CD4-positive, alpha-beta T cell treated with Interleukin-21 for 1 hour (primary cell): ENCODE data around the gene PRKCE.

Experiments used
- DNase-seq: peaks from one replicate; pipeline ENCODE4 v3.0.0-alpha.2; 2020

PRKCE gene

DNA sequence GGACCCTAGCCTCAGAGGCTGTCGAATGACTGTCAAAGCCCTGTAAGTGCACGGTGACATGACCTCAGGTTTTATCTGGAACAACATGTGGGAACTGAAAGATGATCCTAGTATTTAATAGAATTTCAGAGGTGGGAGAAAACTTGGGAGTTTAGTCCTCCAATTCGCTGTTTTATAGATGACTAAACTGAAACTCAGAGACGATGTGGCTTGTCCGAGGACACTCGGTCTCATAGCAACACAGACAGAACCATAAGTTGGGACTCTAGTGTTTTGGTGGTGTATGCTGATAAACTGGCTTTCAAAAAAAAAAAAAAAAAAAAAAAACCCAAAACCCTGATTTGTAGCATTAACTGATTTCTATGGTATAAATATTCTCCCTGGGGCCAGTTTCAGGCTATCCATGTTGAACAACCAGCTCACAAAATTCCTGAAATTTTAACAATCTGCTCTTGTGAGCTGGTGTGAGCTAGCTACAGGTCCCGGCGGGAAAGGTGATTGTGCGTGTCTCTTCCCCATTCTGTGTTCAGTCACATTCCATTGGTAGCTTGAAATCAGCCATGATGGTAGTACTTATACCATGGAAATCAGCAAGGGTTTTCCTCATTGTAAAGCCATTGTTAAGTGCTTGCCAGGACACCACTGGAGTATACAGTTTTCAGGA lies 450.2 kb downstream of the PRKCE start:
- no peak for DNase-seq

DNA sequence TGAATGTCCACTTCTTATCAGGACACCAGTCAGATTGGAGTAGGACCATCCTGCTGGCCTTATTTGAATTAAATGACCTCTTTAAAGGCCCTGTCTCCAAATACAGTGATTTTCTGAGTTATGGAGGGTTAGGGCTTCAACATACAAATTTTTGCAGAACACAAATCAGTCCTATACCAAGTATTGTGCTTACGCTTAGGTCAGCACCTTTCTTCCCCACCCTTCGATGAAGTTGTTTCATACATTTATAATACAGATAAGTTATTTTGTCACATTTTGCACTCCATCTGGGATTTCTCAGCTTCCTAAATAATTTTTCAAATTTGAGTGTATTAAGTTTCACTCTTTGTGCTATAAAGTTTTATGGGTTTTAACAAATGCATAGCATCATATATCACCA lies 455.2 kb downstream of the PRKCE start:
- no peak for DNase-seq

DNA sequence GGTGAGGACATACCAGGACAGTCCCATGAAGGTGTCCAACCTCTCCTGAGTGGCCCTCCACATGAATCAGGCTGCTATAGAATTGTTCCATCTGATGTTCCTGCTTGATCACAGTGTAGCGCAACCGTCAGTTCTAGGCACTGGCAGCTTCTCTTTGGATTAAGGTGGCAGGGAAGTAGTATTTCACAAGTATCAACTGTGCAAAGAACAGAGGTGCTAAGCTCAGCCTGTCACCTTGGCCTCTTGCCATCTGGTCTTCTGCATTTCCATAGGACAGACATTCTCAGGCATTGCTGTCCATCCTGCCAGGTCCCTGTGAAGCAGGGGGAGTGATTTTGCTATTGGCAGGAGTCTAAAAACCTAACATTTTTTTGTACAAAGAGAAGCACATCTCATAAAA lies 463.5 kb downstream of the PRKCE start:
- DNase-seq: no peak

DNA sequence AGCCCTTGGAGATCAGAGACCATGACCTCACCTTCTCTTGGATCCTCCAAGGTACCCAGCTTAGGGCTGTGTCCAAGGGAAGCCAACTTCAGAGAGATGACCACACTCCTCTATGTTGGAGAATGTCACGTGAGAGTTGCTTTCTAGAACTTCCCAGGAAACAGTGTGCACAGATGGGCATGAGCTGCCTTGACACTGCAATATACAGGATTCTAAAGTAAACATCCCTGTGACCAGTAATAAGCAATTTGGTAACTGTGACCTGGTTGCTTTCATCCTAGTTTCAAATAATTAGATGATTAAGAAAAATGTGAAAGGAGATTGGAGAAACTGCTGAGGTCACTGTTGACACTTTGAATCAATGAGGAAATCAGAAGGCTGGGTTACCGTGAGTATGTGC lies 464.7 kb downstream of the PRKCE start:
- DNase-seq: no peak

DNA sequence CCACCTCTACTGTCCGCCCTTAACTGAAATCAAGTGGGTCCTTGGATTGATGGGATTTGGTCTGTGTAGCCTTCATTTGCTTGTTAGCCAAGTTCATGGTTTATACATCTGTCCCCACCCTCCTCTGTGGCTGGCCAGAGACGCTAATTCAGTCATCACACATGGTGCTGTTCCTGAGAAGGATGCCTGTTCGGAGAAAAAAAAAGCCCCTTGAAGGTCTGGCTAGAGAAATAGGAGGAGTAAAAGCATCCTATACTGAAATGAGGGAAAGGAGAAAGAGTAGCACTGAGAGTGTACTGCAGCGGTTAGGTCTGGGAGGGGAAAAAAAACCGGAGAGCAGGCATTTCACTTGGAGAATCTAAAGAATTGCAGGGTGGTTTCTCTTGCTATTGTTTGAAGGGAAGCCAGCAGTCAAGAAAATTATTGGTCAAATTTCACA lies 465.1 kb downstream of the PRKCE start:
- no peak for DNase-seq

DNA sequence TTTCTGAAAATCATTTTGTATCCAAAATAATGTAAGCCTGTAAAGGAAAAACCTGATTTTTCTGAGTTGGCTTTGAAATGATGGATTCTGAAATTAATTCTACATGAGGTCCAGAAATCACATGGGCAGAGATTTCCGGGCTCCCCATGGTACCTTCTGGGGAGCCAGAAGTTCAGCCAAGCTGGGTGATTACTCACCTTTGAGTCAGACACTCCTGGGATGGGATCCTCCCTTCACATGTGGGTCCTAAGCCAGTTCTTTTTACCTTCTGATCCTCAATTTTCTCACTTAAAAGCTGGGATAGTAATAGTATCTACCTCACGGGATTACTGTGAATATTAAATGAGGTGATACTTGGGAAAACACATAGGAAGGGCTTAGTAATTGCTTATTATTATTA lies 465.9 kb downstream of the PRKCE start:
- no peak for DNase-seq

DNA sequence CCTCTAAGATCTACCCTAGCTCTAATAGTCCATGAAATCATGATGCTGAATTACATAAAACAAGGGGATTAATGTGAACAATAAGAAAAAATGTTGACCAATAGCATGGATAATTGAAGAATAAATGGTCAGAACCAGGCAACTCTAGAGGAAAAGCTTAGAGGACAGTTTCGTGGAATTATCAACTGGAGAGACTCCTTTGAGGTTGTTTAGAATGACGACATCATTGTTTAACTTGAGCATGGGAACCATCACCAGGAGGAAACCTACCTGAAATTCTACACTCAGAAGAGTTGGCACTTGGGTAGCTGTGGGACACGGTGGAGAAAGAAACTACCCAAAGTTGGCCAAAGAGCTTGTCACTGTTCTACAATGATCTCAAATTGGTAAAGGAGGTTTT lies 466.5 kb downstream of the PRKCE start:
- no peak for DNase-seq

DNA sequence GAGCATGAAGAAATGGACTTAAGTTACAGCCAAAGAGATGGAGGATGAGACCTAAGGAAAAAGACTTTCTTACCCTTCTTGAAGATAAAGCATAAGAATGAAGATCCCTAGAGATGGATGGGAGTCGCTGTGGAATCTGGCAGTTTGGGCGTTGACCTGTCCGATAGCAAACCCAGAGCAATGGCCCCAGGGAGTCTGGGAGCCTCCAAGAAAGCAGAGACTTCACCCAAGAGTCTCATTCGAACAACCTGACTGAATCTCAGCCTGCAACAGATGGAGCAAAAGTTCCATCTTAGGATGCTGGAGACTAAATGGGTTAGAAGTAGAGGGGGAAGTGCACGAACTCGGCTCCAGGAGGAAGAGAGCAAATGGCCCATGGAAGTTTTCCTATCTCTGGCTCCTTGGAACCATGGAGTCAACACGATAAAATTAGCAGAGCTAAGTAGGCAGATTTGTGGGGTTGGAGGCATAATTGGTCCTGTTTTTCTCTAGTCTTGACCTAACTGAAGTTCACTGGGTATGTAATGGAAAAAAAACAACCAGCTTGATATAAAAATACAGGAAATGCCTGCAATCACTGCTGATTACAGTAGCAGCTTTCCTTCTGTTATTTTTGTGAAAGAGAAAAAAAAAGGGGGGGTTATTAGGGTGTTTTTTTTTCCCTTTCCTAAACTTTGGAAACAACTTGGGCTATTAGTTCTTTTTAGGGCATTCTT lies 467.3 kb downstream of the PRKCE start:
- no peak for DNase-seq

DNA sequence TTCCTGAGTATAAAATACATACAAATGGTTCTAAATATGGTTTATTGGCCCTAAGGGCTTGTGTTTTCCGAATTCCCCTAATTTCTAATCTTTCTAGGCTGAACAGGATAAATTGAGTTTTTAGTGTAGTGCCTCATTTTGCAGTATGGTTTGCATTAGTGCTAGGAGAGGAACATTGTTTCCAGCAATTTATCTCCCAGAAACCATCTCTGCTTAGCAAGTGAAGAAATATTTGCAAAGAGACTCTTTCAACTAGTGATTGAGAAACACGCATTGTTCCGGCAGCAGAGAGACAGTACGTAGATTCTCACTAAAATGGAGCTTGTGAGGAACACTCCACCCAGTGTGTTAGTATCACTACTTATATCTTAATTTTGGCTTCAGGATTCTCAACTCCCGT lies 468.0 kb downstream of the PRKCE start:
- no peak for DNase-seq

DNA sequence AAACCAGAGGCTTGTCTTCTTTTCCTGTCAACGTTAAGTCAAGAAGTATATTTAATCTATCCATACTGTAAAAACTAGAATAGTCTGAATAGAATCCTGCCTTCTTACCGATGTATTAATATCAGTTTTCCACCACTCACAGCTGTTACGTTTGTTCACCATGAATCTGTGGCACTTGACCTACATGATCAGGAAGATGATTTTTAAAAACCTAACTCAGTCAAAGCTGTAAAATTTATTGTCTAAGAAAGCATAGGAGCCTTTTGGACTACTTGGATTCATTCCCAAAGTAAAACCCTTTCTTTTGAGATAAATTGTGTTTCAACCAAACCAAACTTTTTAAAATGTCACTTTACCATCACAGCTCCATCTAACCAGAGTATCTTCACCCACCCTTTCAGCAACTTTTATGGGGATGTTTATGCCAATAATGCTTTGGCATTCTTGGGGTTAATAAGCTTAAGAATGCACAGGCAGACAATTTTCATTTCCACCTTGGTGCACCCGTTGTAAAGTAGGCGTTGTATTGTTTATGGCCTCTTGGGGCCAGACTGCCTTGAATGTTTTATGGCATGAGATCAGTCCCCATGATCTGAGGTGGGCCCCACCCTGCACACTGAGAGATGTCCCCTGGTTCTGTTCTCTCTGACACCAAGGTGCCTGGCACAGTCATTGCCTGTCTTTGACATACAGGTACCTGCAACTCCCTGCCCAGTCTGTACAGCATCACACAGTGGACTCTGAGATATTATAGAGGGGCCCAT lies 469.5 kb downstream of the PRKCE start:
- DNase-seq: no peak

DNA sequence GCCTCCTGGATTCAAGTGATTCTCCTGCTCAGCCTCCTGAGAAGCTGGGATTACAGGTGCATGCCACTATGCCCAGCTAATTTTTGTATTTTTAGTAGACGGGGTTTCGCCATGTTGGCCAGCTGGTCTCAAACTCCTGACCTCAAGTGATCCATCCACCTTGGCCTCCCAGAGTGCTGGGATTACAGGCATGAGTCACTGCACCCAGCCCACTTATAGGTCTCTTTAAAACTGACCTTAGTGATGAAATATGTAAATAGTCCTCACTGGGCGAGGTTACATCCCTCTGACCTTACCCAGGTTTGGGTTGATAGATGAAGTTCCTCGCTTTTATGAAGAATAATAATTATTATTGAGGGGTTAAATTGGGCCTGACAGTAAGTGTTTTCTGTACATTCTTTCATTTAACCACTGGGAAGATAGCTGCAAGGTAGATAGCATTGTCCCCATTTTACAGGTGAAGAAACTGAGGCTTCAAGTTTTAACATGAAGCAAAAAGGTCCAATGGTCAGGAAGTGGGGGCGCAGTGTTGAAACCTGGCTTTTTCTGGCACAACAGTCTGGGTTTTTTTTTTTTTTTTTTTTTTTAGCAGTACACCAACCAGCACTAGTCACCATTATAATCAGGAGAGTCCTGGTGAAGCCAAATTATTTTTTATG lies 471.0 kb downstream of the PRKCE start:
- no peak for DNase-seq

DNA sequence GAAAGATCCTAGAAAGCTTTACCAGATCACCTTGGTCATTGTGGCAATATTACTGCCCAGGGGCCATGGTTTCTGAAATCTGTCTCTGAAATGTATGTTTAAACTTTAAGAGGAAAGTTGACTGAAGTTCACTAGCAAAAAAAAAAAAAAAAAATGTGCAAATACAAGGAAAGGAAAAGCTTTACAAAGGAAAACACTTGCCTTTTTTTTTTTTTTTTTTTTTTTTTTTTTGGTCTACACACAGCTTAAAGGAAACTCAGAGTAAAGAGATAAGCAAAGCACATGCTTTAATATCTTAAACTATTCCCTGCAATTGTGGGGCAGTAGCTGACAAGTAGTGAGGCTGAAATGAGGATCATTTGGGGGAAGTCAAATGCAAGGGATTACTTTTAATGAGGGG lies 471.5 kb downstream of the PRKCE start:
- DNase-seq: no peak

DNA sequence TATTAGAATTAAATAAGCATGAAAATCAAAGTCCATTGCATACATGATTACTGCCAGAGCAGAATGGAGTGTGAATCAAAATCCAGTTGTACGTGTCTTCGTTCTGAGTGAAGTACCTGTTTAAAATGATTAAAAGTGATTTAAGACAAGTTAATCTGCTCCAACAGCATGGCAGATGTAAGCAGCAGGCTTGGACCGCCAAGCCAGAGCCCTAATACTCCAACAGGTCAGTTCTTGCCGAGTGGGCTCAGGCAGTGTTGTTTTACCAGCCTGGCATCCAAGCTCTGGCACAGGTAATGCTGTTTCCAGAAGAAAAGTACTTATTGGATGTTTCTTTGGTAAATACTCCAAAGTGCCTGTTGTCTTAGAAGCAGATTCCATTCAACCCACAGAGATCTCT lies 474.3 kb downstream of the PRKCE start:
- no peak for DNase-seq

DNA sequence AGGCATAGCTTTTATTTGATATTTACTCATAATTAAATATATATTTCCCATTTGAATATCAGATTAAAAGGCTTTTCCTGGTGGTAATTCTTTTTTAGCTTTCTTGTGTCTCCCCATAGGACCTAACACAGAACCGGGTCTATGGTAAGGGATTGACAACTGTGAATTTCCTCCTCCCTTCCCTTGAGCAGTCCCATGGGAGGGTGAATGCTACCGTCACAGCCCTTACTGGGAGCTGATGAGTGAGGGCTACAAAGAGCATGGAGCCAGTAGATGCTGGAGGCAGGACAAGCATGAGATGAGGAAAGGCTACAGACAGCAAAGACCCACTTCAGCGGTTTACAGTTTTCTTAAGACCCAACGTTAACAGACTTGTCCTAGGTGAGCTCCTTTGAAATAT lies 475.1 kb downstream of the PRKCE start:
- no peak for DNase-seq

DNA sequence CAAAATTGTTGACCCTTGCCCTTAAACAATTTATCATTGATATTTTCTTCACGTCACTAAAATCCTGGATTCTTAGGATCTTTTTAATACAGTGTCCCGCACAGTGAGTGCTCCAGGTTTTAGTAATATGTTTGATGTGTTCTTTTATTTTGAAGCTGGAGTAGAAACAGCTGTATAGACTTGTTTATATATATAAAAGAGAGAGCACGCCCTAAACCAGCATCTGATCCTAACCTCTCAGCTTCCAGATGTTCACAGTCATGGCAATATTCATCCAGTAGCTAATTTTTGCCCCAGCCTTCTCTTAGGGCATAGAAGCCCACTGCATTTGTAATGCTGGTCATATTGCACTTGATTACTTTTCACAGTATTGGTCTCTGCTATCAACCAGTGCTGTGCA lies 475.7 kb downstream of the PRKCE start:
- DNase-seq: no peak

DNA sequence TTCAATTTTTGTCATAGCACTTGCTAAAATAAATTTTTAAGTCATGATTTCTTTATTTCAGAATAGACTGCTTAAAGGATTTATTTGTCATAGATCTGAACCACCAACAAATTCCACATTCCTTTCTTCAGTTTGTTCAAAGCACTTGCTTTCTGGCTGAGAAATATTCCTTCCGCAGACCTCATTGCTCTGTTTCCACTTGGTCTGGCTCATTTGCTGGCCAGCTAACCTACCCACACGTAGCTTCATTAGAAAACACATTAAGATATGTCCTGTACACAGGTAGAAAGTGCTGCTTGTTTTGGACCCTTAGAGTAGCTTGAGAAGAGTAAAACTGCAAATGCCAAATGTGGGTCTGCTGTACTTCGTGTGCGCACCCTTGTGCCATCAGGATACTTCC lies 479.0 kb downstream of the PRKCE start:
- no peak for DNase-seq

DNA sequence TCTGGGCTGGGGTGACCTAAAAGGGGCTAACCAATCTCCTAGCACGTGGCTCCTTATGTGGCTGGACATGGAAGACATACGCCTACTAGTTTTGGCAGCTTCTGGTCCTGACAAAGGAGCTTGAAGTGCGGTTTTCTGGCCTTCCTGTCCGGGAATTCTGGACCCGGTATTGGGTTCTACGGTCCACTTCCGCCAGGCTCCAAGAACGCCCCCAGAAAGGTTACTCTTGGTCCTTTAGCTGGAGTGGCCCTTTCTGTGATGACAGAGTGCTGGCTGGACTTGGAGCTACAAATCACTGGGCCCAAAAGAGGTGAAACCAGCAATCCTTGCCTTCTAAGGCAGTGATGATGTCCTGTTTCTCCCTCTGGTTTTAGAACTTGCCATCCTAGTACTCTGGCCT lies 481.5 kb downstream of the PRKCE start:
- no peak for DNase-seq

DNA sequence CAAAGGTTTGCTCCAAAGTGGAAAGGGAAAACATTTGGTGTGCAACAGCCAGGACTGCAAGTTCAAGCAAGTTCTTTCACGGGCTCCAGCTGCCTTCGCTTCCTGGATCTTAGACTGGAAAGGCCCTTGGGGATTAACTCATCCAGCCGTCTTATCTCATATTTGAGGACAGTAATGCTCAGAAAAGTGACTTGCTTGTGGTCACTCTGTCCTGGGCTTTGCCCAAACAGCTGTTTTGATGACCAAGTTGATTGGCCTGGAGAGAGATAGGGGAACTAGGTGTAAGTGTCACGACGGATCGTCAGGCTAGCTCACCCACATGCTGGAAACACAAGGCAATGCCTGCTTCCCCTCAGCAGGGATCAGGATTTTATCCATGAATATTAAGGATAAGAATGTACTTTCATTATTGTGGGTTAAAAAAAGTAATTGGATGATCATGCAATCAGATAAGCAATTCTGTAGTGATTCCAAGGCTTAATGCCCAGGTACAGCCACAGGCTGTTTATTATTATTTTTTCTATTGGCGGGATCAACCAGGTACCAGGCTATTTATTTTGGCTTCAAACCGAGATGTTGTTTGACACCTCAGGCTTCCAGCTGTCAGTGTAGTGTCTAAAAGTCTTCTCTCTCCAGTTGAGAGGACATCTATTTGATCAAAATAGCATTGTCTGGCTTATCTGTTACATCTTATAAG lies 483.2 kb downstream of the PRKCE start:
- DNase-seq: no peak

DNA sequence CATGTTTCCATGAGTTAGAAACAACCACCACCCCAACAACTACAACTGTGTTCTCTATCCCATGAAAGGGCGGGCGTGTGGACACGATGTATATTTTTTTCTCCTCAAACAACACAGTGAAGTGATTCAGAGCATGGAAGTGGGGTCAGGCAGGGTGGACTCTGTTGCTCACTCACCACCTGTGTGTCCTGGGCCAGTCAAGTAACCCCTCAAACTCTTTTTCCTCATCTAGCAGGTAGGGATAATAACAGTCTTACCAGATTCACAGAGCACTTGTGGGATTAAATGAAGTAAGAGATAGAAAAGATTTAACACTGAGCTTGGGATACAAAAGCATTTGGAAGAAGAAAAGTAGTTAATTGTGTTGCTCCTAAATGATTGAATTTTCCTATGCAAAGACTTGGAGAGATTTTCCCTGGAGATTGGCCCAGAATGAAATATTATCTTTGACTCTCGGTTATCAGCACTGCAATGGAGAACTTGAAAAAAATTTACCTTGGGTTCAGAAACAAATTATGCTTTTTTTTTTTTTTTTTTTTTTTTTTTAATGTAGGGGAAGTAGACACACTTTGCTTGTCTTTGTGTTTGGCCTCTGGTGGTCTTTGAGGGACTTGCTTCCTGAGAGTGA lies 483.9 kb downstream of the PRKCE start:
- no peak for DNase-seq

DNA sequence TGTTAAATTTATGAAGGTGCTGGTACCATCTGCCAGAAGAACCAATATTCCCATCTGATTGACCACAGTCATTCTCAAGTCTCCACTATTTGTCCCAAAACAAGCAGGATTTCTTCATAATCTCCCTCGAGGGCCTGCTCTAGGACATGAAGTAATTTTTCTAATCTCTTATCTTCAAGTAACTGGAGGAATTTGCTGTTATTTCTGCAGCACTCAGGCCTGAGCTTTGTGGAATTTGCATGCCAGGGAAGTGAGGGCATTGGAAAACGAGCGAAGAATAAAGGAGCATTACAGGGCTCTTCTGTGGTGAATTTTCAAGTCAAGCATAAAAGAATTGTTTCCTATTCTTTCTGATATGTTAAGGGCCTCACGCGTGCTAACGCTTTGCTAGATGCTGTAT lies 484.5 kb downstream of the PRKCE start:
- no peak for DNase-seq

DNA sequence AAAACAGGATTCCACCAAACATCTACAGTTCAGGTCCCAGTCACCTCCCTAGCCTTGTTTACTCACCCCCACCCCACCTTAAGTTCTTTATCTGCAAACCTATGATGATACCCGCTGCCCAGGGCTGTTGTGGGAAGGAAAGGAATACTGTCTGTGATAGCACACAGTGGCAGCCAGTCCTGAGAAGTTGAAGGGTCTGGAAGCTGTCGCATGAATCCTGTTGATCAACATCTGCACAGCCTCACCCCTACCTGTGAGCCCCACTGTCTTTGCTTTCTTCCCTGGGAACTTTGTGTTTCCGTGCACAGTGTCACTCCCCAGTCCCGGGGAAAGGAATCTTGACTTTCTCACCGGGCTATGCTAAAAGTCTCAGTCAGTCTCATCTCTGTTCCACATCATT lies 485.0 kb downstream of the PRKCE start:
- DNase-seq: no peak

DNA sequence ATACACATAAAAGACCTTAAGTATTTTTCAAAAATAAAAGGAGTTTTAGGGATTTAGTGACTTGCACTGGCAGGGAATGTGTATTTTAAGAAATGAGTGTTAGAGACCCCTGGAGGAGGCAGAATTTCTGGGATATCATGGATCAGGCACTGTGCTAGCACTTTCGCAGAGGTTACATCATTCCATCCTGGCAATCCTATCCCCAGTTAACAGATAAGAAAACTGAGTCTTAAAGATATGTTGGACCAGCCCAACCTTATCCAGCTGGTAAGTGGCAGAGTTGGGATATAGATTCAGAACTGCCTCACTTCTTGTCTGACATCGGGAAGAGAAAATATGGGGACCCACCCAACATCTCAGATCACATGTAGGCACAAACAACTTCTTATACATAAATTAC lies 485.5 kb downstream of the PRKCE start:
- no peak for DNase-seq
